HG02885 (cell line): ENCODE results near the gene THRB.
"Not testable (repeated sequence)": the region's sequence is repeated elsewhere in the genome, so short reads cannot be mapped to it uniquely, and the experiment has no call there.

Experiments
- ATAC-seq: cut with Tn5 transposase; IDR thresholded peaks from one replicate; pipeline ENCODE4 v1.9.1; 2021; ENCODE audit warnings: mild to moderate bottlenecking; ENCODE audit not compliant: unreplicated experiment, poor library complexity

Gene THRB

GRCh38 chr3:24416224-24416623, 78.4 kb downstream of the THRB start:
- no peak for ATAC-seq

DNA sequence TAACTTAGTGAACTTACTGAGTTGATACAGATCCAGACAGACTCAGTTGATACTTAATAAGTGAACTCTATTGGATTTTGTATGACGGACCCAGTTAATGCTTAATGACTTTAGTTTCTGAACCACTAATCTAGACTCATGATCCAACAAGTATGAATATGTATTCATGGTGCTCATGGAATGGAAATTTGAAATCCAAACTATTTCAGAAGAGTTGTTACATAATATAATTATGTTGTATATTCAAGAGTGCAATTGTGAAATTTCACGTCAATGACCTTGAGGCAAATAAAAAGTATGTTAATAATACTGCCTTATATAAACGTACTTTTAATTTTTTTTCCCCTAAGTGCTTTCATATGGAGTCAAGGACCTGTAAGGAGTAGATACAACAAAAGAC, 78.8 kb downstream of the THRB start:
- no peak for ATAC-seq

DNA sequence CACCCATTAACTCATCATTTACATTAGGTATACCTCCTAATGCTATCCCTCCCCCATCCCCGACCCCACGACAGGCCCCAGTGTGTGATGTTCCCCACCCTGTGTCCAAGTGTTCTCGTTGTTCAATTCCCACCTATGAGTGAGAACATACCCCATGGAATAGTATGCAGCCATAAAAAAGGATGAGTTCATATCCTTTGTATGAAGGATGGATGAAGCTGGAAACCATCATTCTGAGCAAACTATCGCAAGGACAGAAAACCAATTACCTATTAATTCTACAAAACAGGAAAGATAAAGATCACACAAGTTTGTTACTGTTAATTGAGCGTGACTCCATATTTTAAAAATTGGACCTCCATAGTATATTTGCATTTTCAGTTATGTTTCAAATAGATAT, 81.0 kb downstream of the THRB start:
- not testable (repeated sequence) for ATAC-seq

DNA sequence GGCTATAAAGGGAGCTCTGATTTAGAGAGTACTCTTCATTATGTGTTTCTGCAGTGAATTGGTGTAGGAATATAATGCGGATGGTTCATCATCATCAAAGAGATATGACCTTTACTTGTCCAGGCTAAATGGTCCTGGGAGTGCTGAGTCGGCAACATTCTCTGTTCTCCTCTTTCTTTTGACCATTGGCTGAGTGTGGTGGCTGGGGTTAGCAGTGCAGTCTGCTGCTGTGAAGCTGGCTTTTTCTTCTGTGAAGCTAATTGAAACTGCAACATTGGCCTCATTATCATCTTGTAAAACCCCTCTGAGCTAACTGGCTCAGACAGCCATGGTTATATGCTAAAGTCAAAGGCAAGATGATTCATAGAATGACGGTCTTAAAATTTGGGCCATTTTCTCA, 83.8 kb downstream of the THRB start:
- no peak for ATAC-seq

- ATAC-seq, result no peak
Observed at GRCh38 chr3:24407980-24408680, 86.5 kb downstream of the THRB start.

GRCh38 chr3:24406900-24407299, 87.8 kb downstream of the THRB start:
- ATAC-seq, result no peak

- ATAC-seq, result no peak
Observed at GRCh38 chr3:24405057-24405456, 89.6 kb downstream of the THRB start.

DNA sequence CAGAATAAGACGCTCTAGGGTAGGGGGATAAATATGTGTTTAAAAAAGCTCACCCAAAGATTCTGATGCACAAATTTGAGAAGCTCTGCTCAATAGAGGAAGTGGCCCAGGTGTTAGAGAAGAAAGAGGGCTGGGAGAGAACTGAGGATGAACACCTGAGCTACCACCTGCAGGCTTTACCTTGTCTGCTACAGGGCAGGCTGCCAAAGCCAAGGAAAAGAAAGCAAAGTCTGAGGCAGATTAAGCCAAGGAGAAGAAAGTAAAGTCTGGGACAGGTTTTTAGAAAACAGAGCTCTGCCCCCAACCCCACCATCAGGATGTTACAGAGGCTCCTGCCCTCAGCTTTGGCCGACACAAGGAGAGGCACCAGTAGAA, 92.9 kb downstream of the THRB start:
- ATAC-seq, result no peak

DNA sequence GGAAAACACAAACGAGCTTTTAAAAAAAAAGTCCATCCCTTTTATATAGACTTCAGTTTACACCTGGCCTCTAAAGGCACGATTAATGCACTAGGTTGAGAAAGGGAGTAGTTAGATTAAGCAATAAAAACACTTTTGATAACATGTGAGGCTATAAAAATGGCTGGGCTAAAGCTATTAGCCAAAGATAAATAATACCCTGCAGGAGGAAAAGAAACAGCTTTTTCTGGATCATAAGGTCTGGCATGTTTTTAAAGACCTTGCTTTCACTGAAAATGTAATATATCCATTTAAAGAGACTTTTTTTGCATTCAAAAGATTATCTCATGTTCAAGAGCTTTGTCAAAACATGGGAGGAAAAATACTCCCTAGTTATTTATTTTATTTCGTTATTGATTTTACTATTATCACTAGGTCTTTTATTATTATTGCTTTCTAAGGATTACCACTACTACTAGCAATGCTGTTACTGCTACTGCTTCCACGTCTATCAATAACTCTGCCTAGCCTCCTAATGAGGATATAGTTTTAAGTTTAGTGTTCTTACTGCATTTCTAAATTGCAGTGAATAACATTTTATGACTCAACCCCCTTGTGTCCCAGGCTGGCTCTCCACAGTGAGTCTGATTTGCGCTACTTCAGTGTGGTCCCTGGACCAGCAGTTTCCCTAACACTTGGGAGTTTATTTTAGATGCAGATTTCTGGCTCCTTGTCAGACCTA, 93.4 kb downstream of the THRB start:
- ATAC-seq, result no peak

DNA sequence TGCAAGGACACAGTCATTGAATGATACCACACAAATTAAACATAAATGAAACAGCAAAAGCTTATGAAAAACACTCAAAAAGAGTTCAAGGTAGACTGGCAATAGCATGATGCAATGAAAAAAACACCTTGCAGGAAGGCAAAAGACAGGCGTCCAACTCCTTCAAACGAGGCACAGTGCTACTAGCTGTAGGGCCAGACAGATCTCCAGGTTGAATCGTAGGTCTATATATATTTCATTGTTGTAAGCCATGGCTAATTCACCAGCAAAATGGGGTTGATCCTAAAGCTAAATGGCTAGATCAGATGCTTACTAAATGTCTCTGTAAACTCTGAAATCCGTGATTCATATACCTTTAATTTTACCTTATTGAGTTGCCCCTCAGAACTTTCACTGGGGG, 94.2 kb downstream of the THRB start:
- ATAC-seq, result no peak

- ATAC-seq, result no peak
Observed at GRCh38 chr3:24400015-24400414, 94.6 kb downstream of the THRB start.

DNA sequence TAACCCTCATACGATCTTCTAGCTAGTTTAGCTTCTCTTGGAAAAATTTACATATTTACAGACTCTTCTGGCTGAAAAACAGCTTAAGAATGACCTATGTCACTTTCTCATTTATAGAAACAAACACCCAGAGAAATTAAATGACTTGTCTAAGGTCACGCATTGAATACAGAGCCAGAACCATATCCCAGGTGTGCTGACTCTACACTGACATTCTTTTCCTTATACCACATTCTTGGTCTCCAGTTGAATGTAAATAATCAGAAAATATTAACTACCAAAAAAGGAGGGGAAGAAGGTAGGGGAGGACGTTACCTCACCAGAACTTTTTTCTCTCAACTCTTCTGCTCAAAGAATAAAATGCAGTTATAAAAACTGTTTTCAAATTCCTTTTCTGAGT, 95.0 kb downstream of the THRB start:
- ATAC-seq, result no peak

GRCh38 chr3:24398712-24399111, 95.9 kb downstream of the THRB start:
- not testable (repeated sequence) for ATAC-seq

DNA sequence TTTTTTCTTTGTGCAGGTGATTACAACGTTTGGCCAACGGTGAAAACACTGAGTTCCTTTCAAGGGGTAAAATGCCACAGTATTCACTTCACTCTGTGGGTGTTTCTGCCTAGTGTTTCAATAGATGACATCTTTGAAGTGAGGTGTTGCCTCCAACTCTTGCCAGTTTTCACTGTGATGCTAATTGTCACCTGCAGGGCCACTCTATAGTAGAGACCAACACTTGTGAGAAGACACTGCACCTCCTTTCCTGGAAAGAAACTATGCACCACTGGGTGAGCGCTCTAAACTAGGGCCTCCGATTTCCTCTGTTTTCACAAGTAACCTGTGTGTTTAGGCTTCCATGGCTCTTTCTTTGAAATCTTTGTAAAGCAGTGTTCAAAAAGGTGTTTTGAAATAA, 98.3 kb downstream of the THRB start:
- no peak for ATAC-seq

- no peak for ATAC-seq
Observed at GRCh38 chr3:24394754-24395153, 99.9 kb downstream of the THRB start.

DNA sequence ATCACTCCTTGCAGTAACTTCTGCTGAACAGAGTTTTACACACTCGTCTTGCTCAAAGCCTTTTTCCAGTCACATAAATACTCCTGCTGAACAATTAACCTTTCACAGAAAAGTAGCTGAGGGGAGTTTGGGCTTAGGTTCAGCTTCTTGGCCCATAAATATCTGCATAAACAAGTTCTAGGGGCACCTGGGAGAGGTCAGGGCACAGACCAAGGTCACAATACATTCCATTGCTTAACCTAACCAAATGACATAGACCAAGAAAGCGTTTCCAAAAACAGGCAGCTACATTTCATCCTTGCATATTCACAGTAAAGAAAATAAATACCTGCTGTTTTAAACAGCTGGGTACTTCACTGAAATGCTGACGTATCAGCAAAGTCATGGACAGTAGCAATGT, 101.3 kb downstream of the THRB start:
- no peak for ATAC-seq

- ATAC-seq, result no peak
Observed at GRCh38 chr3:24390169-24391130, 104.2 kb downstream of the THRB start.

DNA sequence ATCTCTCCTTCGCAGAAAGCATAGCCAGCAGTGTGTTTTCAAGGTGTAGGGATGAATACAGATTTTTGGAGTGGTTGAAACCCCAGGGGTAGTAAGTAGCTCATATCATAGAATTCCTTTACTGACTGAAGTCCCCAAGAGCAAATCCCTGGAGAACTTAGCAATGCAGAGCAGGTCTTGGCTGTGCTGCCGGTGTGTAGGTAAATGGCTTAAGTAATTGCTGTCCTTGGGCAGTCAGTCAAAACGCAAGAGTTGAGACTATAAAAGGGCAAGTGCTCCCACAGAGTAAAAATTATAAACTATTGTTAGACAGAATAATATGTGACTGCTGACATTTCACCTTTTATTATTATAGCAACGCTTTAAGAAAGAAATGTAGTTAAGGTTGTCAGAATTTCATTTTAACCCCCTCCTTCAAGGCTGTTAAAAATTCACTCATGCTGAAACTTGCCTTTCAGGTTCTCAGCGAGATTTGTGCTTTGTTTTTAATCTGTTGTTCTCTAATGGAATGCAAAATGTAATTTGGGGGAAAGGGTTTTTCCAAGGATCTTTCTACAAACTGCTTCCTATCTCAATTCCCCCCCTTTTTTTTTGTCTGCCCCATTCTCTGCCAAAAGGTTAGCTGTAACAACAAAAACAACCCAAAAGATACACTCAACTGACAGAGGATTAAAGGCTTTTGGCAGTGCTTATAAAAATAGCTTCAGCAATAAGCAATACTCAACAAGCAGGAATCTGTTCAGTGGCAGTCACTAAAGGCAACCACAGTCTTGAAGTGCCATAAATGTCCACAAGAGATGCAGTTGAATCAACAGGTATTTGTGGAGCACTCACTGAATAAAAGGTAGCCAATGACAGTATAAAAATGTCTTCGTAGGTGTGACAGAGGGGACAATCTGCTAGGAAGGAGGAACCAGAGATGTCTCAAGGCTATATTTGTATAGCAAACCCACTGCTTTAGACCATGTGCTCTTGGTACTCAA, 105.3 kb downstream of the THRB start:
- ATAC-seq, result no peak

GRCh38 chr3:24388611-24389010, 106.0 kb downstream of the THRB start:
- ATAC-seq, result no peak

DNA sequence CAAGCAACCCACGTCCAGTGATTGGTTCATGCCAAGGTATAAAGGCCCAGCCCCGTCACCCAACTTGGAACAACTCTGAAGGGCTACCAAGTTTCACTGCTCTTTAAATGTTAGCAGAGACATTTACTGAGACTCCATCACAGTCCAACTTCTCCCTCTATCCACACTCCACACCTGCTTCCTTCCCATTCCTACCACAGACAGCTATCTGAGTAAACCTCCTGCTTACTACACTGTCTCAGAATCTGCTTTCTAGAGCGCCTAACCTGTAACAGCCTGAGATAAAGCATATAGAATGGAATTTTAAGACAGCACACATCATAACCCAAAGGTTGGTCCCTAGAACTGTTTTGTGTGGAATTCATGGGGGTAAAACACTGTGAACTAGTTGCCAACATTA, 106.5 kb downstream of the THRB start:
- no peak for ATAC-seq
